ENCODE data around the gene CBLB.

- TF ChIP-seq CTCF (IDR thresholded peaks at IDR 0.05) = no peak
- TF ChIP-seq POLR2A (IDR thresholded peaks at IDR 0.05) = no peak
These were observed 61.7 kb downstream of the CBLB start for GRCh38 chr3:105807146-105807545.

Data from prostate gland (tissue), 2 donors.